NOMO-1 treated with DMSO at 0.1 percent for 48 hours (cell line): ENCODE data around the gene MAST4.
A peak's percentile ranks its signal among the peaks of the same experiment; 100 is the strongest.

Experiments
- DNase-seq: peaks from one replicate; lab custom pipeline; 2025; ENCODE audit not compliant: unreplicated experiment; lab: John Stamatoyannopoulos, UW

MAST4 gene

DNA sequence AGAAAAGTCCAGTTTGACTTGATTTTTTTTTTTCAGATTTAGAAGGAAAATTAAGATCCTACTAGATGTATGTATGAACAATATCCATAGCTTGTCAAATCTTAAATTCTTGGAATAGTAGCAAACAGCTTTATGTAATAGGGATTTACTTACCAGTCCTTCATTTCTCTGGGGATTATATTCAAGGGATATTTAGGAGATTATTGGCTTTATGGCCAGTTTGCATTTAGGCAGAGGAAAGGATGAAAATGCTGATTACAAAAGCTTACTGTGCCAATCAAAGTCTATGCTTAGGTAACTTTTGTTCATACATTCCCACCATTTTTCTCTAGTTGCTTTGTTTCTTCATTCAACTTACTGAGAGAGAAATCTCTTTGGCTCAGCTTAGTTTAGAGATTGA lies 47.9 kb downstream of the MAST4 start:
- no peak for DNase-seq

DNA sequence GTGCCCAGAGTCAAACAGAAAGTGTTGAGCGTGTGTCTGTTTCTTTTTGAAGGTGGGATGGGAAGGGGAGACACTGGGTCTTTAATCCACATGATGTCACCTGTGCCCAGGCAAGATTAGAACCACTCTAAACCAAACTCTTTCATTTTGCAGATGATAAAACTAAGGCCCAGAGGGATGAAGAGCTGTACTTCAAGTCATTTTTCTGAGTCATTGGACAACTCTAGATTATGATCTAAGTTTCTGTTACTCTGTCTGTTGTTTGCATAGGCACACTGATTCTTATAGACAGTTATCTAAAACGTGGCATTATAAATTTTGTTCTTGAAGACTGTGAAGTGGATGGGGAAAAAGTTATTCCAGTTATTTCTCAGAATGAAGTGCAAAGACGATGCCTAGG lies 48.8 kb downstream of the MAST4 start:
- DNase-seq = no peak

DNA sequence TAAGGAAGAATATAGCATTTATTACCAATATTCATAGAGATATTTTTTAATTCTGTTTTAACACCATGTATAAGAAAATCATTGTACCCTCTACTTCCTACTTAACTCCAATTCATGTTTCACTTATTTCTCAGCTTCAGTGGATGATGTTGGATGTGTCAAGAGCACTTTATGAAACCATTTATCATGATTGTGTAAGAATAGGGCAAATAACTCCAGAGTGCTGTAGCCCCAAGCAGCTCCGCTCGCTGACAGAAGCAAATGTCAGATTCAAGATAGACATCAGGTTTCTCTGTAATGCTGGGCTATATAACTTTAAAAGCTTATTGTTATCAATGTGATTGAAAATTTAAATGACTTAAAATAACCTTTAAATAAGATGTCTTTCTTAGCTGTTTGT lies 50.4 kb downstream of the MAST4 start:
- DNase-seq = peak; percentile 42

DNA sequence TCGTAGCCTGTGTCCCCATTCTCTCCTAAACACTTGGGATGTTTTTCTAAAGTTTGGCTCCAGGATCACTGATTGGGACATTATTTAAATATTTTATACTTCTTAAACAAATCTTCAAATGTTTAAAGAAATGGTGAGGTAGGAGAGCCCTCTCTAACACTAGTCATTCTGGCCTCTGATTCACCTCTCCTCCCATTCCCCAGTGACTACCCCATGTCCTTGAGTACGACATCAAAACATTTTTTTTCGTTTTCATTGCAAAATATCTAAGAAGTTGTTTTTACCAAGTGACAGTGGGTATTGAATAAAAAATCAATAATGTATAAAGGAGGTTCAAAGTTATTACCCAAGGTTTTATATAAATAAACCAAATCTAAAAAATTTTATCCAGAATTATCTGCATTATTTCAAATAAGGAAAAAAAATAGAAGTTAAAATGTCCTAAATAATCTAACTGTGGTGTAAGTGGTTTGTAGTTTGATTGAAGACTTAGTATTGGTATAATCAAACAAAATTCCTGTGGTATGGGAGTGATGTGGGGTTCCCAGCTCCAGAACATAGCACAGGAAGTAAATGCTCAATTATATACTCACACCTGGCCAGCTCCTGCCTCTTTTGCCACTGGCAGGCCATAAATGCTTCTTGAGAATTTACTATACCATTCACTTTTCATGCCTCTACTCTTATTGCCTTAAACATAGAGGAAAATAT lies 51.1 kb downstream of the MAST4 start:
- DNase-seq = no peak

DNA sequence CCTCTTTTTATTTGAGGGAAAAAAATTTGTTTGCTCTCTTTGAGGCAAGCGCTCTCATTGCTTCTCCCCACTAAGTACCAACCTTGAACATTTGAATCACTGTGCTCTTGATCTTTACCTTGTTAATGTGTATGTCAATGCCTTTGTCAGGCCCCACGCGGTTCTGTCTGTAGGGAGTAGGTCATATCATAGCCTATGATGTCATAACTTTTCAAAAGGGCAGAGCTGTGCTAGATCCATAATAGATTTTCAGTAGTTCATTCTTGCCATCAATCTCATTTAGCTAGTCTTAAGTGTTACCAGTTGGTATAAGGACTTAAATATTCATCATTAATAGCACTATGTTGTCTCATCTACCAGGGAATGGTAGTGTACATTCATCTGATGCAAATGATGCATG lies 56.6 kb downstream of the MAST4 start:
- DNase-seq = no peak

DNA sequence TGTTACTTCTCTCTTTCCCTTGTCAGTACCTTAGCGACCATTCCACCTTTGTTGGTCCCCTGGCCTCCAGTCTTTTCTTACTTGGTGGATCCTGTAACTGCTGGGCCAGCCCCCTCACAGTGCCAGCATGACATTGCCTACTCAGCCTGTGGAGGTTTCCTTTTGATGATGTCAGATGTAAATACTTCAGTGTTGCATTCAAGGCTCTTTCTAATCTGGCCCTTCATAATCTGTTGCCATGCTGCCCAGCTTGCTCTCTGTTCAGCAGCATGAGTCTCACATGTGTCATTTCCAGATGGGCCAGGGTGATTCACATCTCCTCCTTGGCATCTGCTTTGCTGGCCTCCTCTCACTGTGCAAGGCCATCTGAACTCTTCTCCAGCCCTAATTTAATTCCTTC lies 57.1 kb downstream of the MAST4 start:
- no peak for DNase-seq

DNA sequence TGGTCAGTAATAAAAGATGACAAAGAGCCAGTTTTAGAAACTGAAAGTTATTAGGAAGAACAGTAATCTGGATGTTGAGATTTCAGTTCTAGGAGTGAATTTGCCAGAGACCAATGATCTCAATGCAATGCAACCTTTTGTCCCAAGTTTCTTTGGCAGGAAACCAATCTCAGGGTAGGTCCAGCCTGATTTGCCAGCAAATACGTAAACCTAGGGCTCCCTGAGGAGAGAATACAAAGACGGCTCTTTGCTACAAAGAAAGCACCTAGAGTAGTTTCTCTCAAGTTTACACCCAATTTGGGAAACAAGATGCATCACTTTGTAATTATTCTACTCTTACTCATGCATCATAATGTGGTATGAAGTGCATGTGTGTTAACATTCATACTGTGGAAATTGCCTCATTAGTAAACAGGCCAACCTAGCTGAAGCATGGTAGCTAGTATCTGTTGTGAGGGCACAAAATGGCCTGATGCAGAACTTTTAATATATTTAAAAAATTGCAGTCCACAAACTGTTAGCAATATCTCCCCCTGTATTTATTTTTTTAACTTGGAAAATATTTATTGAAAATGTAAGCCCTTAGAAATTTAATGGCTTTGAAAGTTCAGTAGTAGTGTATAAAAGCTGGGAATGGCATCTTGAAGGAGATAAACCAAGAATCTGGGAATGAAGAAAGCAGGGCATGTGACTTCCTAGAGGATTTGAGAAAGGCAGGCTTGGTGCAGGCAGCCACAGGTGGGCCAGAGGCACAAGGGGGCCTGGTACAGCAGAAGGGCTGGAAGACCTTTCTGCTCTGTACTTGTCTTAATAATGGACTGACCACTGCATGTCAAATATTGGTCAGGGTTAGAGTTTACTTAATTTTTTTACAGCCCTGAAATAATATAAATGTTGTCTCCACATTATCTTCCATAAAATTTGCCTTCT lies 59.5 kb downstream of the MAST4 start:
- no peak for DNase-seq

DNA sequence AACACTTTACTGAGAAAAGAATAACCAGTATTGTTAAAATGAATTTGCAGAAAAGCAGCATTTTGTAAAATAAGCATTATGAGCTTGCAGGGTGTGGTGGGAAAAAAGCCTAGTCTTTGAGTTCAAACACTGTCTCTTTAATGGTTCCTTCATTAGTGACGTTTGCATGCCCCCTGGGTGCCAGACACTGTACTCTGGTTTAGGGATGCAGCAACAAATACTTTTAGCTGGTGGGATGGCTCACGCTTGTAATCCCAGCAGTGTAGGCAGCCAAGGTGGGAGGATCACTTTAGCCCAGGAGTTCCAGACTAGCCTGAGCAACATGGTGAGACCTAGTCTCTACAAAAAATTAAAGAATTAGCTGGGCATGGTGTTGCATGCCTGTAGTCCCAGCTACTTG lies 62.3 kb downstream of the MAST4 start:
- DNase-seq = no peak

DNA sequence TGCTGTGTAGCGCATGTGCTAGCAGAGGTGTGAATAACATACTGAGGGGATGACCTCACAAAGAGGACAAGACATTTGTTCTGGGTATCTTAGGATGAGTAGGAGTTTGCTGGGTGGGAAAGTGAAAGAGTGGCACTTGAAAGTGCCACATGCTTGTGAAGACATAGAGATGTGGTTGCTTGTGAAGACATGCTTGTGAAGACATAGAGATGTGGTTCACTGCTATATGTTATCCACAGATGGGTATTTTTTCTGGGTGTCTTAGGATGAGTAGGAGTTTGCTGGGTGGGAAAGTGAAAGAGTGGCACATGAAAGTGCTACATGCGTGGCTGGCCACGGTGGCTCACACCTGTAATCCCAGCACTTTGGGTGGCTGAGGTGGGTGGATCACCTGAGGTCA lies 63.6 kb downstream of the MAST4 start:
- no peak for DNase-seq

DNA sequence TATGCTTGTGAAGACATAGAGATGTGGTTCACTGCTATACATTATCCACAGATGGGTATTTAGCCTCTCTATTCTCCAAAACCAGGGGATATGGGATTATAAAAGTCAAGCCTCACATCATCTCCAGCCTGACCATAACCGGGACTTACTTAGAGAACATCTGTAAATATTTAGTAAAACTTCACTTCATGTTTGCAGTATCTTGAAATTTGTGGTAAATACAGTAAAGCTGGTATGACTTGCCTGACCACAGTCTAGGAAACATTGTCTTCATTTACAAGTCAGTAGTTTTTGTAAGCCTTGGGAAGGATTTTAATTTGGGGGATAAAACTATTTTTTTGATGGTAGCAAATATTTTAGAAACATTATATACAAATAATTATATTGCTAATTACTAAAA lies 64.2 kb downstream of the MAST4 start:
- DNase-seq = no peak

DNA sequence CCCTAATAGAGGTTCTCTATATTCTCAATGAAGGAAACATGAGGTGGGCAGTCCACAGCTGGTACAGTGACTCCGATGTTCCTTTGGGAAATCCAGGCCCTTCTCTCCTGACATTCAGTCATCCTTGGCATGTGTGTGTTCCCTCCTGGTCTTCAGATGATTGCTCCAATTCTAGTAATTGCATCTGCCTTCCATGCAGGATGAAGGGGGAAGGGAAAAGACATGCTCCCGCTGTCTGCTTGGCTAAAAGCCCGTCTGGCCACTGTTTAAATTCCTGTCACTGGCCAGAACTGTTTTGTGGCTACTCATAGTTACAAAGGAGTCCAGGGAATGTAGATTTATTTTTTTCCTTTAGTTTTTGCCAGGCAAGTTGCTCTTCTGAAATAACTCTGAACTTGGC lies 65.0 kb downstream of the MAST4 start:
- DNase-seq = no peak

DNA sequence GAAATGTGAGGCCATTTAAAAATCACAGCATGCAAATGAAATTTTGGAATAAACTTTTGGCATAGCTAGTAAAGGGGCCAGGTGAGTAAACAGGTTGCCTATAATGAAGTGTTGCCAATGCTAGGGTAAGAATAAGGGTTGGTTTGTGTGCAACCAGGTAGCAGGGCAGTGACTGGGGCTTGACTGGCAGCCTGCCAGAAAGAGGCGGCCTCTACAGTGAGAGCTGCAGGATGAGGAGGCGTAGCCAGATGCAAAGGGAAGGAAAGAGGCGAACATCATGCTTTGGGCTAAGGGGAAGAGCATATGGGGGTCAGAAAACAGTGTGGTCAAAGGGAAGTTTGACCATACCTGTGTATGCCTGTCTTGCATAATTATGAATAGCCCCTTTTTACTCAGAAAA lies 70.6 kb downstream of the MAST4 start:
- DNase-seq = no peak

DNA sequence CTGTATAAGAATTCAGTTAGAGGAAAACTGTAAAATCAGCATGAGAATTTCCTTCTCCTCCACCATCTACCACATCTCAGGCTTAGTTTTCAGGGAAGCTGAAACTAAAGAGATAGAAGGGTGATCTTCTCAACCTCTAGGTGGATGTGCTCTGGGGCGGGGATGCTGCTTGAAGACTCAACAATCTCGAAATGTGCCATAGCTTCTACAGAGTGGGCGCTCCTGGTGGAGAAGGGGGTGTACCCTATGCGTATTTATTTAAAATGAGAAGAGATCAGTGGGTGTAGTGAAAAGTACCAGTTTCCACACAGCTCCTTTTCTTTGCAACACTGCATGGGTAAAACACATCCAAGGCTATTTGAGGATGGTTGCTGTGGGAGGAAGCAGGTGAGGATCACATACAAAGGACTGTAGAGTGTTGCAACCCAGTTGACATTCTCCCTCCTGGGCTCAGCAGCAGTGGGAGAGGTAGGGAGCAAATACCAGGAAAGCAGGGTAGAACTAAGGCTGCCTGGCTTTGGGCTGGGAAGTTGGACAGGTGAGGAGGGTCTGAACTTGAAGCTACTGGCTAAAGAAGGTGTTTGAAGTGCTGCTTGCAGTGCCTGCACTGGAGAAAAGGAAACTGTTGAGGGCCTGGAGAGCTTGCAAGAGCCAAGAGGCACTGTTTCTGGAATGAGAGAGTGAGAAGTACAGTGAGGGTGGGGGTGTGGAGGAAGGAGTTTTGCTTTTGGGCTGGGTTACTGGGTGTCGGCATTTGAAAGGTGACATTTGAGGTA lies 73.1 kb downstream of the MAST4 start:
- DNase-seq = no peak

DNA sequence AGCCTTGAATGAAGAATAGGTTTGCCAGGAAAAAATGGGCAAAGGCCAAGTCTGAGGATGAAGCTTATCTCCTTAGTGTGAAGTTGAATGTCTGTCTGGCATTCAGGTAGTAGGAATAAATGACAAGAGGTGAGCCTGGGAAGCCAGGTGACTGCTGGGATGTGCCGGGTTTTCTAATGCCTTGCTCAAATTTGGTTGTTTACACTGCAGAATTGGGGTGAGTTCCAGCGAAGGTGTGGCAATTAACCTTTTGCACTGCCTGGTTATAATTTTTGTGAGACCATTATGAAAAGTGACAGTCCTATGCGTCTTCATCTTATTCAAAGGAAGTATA lies 73.6 kb downstream of the MAST4 start:
- no peak for DNase-seq

DNA sequence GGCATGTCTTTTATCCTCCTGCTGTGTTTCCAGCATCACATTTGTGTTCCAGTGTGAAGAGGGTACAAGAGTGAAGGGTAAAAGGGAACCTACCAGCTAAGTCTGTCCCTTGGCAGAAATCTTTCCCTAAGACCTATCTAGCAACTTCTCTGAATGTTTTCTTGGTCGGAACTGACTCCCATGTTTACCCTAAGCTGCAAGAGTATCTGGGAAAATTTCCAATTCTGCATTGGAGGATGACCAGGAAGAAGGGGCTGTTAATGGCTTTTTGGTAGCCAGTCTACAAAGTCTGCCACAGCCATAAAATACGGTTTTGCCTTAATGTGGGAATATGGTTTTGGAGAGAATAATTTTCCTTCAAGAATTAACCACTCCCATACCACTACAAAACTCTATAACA lies 75.1 kb downstream of the MAST4 start:
- no peak for DNase-seq

DNA sequence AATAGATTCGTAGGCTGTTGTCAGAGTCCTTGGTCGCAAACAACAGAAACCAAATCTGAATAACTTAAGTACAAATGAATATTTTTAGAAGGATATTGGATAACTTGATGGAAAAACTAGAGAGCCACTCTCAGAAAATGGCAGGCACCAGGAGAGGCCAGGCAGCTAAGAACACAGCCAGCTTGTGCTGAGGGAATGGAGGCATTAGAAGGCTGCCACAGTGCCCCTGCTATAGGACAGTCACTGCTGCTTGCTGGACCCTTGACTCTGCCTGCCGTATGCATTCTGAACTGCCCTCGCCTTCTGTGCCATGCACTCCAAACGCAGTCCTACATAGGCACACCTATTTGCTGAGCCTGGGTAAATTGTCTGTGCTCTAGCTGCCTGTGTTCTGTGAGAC lies 78.6 kb downstream of the MAST4 start:
- DNase-seq = no peak

DNA sequence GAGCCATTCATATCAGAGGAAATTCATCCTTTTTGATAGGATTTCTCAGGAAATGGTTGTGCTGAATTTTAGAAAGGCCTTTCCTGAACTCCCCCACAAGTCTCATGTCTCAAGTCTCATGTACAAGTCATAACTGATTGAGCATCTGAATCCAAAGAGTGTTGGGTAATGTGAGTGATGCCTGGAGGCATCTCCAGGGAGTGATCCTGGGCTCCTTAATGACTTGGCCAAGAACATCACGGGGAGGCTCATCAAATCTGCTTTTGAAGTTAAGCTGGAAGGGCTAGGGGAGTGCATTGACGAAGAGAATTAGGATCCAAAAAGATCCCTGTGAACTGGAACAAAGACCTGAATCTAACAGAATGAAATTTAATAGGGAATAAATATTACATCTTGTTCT lies 79.2 kb downstream of the MAST4 start:
- no peak for DNase-seq

DNA sequence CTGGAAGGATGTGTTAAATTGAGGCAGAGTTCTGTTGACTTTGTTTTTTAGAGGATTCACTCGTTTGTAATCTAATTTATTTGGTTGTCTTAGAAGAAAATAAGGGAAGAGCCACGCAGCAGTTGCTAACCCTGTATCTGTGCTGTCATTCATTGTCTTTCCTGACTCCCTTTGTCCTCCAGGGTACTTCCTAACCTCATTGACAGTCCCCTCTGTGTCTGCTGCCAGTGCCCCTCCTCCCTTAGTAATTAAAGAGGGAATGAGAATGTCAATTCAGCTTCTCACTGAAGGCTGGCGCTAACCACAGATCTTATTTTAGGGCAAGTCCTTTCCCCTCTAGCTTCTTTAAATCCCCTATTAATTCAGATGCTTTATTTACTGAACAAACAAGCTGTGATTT lies 84.0 kb downstream of the MAST4 start:
- DNase-seq = no peak

DNA sequence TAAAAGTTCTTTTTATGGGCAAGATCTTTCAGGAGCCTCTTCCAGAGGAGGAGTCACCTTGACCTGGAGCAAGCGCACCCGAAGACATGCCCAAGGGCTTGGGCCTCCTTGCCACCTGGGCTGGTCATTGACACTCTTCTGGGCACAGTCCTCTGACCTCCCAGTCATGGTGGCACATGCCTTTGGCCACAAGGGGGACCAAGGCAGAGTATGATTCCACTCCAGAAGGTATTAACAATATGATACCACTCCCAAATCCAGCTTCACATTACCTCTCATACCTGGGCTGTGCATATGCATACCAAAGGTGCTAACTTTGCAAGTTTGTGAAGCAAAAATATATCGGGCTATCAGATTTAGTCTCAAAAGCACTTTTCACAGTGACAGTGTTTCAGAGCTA lies 84.6 kb downstream of the MAST4 start:
- no peak for DNase-seq

DNA sequence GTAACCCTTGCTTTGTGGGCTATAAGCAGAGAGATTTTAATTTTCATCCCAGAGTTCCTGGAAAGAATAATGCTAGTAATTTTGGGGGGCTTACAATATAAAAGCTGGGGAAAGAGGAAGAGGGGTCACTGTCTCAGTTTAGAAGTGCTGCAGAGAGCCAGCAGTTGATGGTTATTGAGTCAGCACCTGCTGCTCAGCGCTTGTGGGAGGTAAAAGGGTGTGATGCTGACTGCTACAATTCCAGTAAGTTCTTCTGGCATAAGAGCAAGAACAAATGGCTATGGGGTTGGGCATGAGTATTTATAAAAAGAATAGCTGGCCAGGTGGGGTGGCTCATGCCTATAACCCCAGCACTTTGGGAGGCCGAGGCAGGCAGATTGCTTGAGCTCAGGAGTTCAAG lies 88.5 kb downstream of the MAST4 start:
- DNase-seq = no peak

DNA sequence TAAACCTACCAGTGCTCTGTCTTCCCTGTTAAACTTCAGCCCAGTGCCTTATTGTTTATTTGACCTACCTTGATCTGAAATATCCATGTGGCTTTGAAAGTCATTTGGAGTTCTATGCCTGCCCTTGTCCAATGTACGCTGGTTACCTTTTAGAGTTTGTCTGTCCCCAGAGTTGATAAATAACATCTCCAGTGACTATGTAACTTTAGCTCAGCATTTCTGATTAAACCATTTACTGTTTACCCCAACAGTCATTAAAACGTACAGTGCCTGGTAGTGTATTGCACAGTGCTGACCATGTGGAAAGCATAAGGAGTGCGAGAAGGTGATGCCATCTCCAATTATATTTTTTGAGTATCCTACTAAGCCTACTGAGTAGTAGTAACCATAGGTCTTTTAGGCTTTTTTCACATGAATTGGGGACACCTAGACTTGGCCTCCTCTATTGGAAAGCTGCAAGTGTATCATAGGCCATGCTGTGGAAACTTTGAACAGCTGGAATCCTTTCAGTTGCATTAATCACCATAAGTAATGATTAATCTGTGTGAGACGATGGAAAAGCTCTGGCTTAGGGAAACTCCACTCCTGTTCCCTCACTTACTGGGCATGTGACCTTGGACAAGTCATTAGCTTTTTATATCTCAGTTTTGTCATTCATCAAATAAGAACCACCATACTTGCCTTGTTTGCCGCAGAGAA lies 93.5 kb downstream of the MAST4 start:
- no peak for DNase-seq
